ENCODE measurements around the gene FSIP2.

FSIP2 gene

DNA sequence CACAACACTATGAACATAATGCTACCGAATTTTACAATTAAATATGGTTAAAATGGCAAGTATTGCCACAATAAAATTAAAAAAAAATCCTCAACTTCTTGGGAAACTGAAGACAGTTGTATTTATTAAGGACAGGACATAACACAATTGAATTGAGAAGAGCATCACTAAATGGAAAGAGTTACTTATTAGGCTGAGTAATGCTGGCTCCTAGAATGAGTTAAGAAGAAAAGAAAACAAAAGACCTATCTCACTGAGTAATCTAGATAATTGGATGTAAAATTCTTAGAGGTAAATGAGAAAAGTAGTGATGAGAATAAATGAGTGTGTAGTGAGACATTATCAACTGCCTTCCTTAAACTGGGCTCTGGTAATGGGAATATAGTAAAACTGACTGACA, 121.7 kb downstream of the FSIP2 start:
- CTCF ChIA-PET = interaction anchor here (0.6 kb wide), 1 partner anchor 557 kb away, joined by 3 read pairs; no protein-coding TSS in a partner anchor
- TF ChIP-seq EGR2 (tag by site-specific recombination; IDR thresholded peaks at IDR 0.05; ENCODE audit: low read depth) (no peak), ZNF585B (tag by site-specific recombination; IDR thresholded peaks at IDR 0.05) (no peak), ZNF311 (tag by site-specific recombination; IDR thresholded peaks at IDR 0.05; ENCODE audit: borderline replicate concordance) (no peak), SCRT2 (tag by site-specific recombination; IDR thresholded peaks at IDR 0.05) (no peak), HOXD13 (CRISPR knock-in tag; IDR thresholded peaks at IDR 0.05; ENCODE audit: borderline replicate concordance) (no peak), ZNF211 (tag by site-specific recombination; IDR thresholded peaks at IDR 0.05; ENCODE audit: low read depth) (no peak), SALL2 (tag by site-specific recombination; IDR thresholded peaks at IDR 0.05; ENCODE audit: borderline replicate concordance) (no peak), ZNF404 (tag by site-specific recombination; IDR thresholded peaks at IDR 0.05) (no peak)
- TF ChIP-seq, protein P1, sequence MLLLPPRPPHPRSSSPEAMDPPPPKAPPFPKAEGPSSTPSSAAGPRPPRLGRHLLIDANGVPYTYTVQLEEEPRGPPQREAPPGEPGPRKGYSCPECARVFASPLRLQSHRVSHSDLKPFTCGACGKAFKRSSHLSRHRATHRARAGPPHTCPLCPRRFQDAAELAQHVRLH (tag by site-specific recombination; IDR thresholded peaks at IDR 0.05) = no peak
- TF ChIP-seq, protein P2, sequence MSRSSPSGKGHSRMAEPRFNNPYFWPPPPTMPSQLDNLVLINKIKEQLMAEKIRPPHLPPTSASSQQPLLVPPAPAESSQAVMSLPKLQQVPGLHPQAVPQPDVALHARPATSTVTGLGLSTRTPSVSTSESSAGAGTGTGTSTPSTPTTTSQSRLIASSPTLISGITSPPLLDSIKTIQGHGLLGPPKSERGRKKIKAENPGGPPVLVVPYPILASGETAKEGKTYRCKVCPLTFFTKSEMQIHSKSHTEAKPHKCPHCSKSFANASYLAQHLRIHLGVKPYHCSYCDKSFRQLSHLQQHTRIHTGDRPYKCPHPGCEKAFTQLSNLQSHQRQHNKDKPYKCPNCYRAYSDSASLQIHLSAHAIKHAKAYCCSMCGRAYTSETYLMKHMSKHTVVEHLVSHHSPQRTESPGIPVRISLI (tag by site-specific recombination; IDR thresholded peaks at IDR 0.05) = no peak
- TF ChIP-seq, protein P3, sequence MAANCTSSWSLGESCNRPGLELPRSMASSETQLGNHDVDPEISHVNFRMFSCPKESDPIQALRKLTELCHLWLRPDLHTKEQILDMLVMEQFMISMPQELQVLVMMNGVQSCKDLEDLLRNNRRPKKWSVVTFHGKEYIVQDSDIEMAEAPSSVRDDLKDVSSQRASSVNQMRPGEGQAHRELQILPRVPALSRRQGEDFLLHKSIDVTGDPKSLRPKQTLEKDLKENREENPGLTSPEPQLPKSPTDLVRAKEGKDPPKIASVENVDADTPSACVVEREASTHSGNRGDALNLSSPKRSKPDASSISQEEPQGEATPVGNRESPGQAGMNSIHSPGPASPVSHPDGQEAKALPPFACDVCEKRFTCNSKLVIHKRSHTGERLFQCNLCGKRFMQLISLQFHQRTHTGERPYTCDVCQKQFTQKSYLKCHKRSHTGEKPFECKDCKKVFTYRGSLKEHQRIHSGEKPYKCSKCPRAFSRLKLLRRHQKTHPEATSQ (tag by site-specific recombination; IDR thresholded peaks at IDR 0.05) = no peak
- Histone ChIP-seq H3K9me3 (ENCODE audit: control insufficient read depth, insufficient read depth, low read depth, low read length) (no peaks in the 10 kb centered on the region), H3K27ac (ENCODE audit: extremely low read depth, low read depth, low read length) (no peak overlapping the region), H3K4me3 (ENCODE audit: low read depth, low read length) (no peak overlapping the region), H3K4me1 (ENCODE audit: control insufficient read depth, insufficient read depth, low read length) (no peaks in the 10 kb centered on the region), H3K36me3 (ENCODE audit: control insufficient read depth in 2 of 2, insufficient read depth in 1 of 2, low read length in 2 of 2) (no peaks in the 10 kb centered on the region)
- POLR2A ChIA-PET = no interaction called here

DNA sequence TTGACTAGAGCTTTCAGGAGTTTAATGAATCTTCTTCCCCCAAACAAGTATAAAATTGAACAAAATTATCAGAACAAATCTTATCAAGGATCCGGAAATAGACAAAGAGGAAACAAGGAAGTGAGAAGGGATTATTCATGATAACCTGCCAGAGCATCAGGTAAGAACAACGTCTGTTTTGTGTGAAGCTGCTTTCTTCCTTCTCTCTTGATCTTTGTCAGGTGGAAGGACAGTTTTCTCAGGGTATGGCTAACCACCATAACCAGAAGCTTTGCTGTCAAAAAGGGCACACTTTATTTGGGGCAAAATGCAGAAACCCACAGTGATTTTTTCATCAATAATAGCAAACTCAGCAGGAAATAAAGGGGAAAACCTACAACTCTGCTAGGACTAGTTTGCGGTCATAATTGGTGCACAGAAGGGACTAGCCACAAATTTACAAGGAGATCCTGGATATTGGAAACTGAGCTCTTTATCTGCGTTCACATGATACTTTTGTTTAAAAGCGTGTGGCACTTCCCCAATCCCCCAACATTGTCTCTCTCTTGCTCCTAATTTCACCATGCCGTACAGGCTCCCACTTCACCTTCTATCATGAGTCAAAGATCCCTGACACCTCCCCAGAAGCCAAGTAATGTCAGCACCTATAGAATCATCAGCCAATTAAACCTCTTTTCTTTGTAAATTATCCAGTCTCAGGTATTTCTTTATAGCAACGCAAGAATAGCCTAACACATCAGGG, 124.2 kb downstream of the FSIP2 start:
- Histone ChIP-seq H3K9me3 (ENCODE audit: control insufficient read depth, insufficient read depth, low read depth, low read length) (no peaks in the 10 kb centered on the region), H3K4me1 (ENCODE audit: control insufficient read depth, insufficient read depth, low read length) (no peaks in the 10 kb centered on the region), H3K27ac (ENCODE audit: extremely low read depth, low read depth, low read length) (no peak overlapping the region), H3K4me3 (ENCODE audit: low read depth, low read length) (no peak overlapping the region), H3K36me3 (ENCODE audit: control insufficient read depth in 2 of 2, insufficient read depth in 1 of 2, low read length in 2 of 2) (no peaks in the 10 kb centered on the region)
- POLR2A ChIA-PET = no interaction called here
- TF ChIP-seq ZNF133 (tag by site-specific recombination; IDR thresholded peaks at IDR 0.05) (no peak), ZNF529 (tag by site-specific recombination; IDR thresholded peaks at IDR 0.05; ENCODE audit: insufficient replicate concordance) (no peak), KLF9 (tag by site-specific recombination; IDR thresholded peaks at IDR 0.05; ENCODE audit: low read depth) (no peak), ZBTB21 (tag by site-specific recombination; IDR thresholded peaks at IDR 0.05) (no peak), ZNF214 (tag by site-specific recombination; IDR thresholded peaks at IDR 0.05; ENCODE audit: borderline replicate concordance) (no peak), ZBTB1 (tag by site-specific recombination; IDR thresholded peaks at IDR 0.05) (no peak), ZNF174 (tag by site-specific recombination; IDR thresholded peaks at IDR 0.05) (no peak), ZNF202 (tag by site-specific recombination; IDR thresholded peaks at IDR 0.05; ENCODE audit: borderline replicate concordance) (no peak), PRDM1 (tag by site-specific recombination; IDR thresholded peaks at IDR 0.05) (no peak)
- CTCF ChIA-PET = no interaction called here

Measured in HEK293 (cell line).